ENCODE data around the gene SOX13.

GRCh38 chr1:204093421-204093717, 20.5 kb downstream of the SOX13 start:
- TF ChIP-seq, protein P1, sequence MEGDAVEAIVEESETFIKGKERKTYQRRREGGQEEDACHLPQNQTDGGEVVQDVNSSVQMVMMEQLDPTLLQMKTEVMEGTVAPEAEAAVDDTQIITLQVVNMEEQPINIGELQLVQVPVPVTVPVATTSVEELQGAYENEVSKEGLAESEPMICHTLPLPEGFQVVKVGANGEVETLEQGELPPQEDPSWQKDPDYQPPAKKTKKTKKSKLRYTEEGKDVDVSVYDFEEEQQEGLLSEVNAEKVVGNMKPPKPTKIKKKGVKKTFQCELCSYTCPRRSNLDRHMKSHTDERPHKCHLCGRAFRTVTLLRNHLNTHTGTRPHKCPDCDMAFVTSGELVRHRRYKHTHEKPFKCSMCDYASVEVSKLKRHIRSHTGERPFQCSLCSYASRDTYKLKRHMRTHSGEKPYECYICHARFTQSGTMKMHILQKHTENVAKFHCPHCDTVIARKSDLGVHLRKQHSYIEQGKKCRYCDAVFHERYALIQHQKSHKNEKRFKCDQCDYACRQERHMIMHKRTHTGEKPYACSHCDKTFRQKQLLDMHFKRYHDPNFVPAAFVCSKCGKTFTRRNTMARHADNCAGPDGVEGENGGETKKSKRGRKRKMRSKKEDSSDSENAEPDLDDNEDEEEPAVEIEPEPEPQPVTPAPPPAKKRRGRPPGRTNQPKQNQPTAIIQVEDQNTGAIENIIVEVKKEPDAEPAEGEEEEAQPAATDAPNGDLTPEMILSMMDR (IDR thresholded peaks at IDR 0.05 in 2 of 3, conservative IDR thresholded peaks at IDR 0.05 in 1 of 3; ENCODE audit: insufficient read depth in 2 of 3, low read depth in 1 of 3, low read length in 3 of 3): no peak
- no peak for TF ChIP-seq CHCHD3 (CRISPR knock-in tag; IDR thresholded peaks at IDR 0.05)
- no peak for TF ChIP-seq HCFC1 (IDR thresholded peaks at IDR 0.05; ENCODE audit: low read depth, low read length)
- TF ChIP-seq GABPA (tag; conservative IDR thresholded peaks at IDR 0.05; ENCODE audit: low read depth): no peak
- TF ChIP-seq ZFPM2 (CRISPR knock-in tag; IDR thresholded peaks at IDR 0.05): no peak
- no peak for TF ChIP-seq SP2 (IDR thresholded peaks at IDR 0.05; ENCODE audit: extremely low read depth, low read depth, low read length, poor library complexity, severe bottlenecking)
- no peak for TF ChIP-seq MXI1 (IDR thresholded peaks at IDR 0.05; ENCODE audit: low read depth, low read length)
